Stimulated activated CD4-positive, alpha-beta T cell treated with anti-CD3 and anti-CD28 coated beads, Interleukin-4, amount 100 ng/mL, for 1 hour (primary cell): ENCODE data around the gene RANBP9.

Source experiments
- DNase-seq: peaks from one replicate; pipeline ENCODE4 v3.0.0-alpha.2; 2020

The RANBP9 gene

GRCh38 chr6:13643125-13643524 lies 68.5 kb downstream of the RANBP9 start:
- DNase-seq, result no peak

GRCh38 chr6:13641315-13641714 lies 70.3 kb downstream of the RANBP9 start:
- no peak for DNase-seq

GRCh38 chr6:13638626-13639025 lies 73.0 kb downstream of the RANBP9 start:
- DNase-seq, result no peak

- no peak for DNase-seq
These were observed 73.6 kb downstream of the RANBP9 start for GRCh38 chr6:13638014-13638413.

GRCh38 chr6:13635948-13636658 lies 75.5 kb downstream of the RANBP9 start:
- DNase-seq, result no peak

- DNase-seq, result no peak
These were observed 78.3 kb downstream of the RANBP9 start for GRCh38 chr6:13633343-13633742.

- DNase-seq, result no peak
These were observed 81.1 kb downstream of the RANBP9 start for GRCh38 chr6:13630499-13630898.

- DNase-seq, result no peak
These were observed 82.0 kb downstream of the RANBP9 start for GRCh38 chr6:13629459-13630116.

- DNase-seq, result no peak
These were observed 86.8 kb downstream of the RANBP9 start for GRCh38 chr6:13624871-13625288.

GRCh38 chr6:13617066-13617465 lies 94.6 kb downstream of the RANBP9 start:
- DNase-seq, result no peak

GRCh38 chr6:13615792-13616120 lies 95.9 kb downstream of the RANBP9 start:
- peak; percentile 51 for DNase-seq

GRCh38 chr6:13614926-13615791 lies 96.5 kb downstream of the RANBP9 start, which contains the start of gene NOL7:
NOL7 (plus strand) TSS chr6:13615335; CDS start chr6:13615359, 24 bp downstream.
- peak; percentile 99 for DNase-seq

- DNase-seq, result no peak
These were observed 97.3 kb downstream of the RANBP9 start for GRCh38 chr6:13614126-13614925.

- no peak for DNase-seq
These were observed 98.5 kb downstream of the RANBP9 start for GRCh38 chr6:13613029-13613594.

GRCh38 chr6:13611715-13612114 lies 99.9 kb downstream of the RANBP9 start:
- DNase-seq, result no peak

GRCh38 chr6:13605634-13606033 lies 106.0 kb downstream of the RANBP9 start:
- DNase-seq, result no peak

- no peak for DNase-seq
These were observed 106.9 kb downstream of the RANBP9 start for GRCh38 chr6:13604546-13605416.

GRCh38 chr6:13604135-13604534 lies 107.5 kb downstream of the RANBP9 start:
- no peak for DNase-seq

- no peak for DNase-seq
These were observed 111.6 kb downstream of the RANBP9 start for GRCh38 chr6:13600036-13600435.

- DNase-seq, result no peak
These were observed 114.6 kb downstream of the RANBP9 start for GRCh38 chr6:13597073-13597472.

- DNase-seq, result no peak
These were observed 117.9 kb downstream of the RANBP9 start for GRCh38 chr6:13593720-13594119.
